Natural killer cell (primary cell): ENCODE data around the gene YAP1. TPM values are rescaled to one million over a fixed set of nuclear protein-coding genes. Genes with fewer than 3 reads are reported as not detected.

Source experiments
- ATAC-seq, 3 donors: fragments of 150-1000 bp in 2 of 3; fragments of 200-7000 bp in 1 of 3; cut with Tn5 transposase; 1 replicate in 1 of 3; 2 replicates in 2 of 3; pipeline ENCODE4 v1.10.0; 2021; ENCODE audit warnings: mild to moderate bottlenecking in 2 of 3, moderate library complexity in 2 of 3
- DNase-seq, 2 donors: peaks; one replicate each; pipeline versions ENCODE4 v3.0.0 to v3.0.0-alpha.2; 2013 to 2021; ENCODE audit warnings: mixed read lengths in 1 of 2
- H3K27ac ChIP-seq: one replicate; pipeline ENCODE4 v1.5.1; 2013; ENCODE audit warnings: mild to moderate bottlenecking, low read length
- H3K27me3 ChIP-seq: one replicate; pipeline ENCODE4 v1.6.1; 2013; ENCODE audit warnings: low read length; ENCODE audit not compliant: control insufficient read depth, insufficient read depth
- H3K36me3 ChIP-seq: one replicate; pipeline ENCODE4 v1.6.1; 2013; ENCODE audit warnings: low read length; ENCODE audit not compliant: control insufficient read depth, insufficient read depth
- H3K4me1 ChIP-seq: one replicate; pipeline ENCODE4 v1.6.1; 2013; ENCODE audit warnings: low read length; ENCODE audit not compliant: control insufficient read depth, insufficient read depth
- H3K4me3 ChIP-seq: one replicate; pipeline ENCODE4 v1.5.1; 2013; ENCODE audit warnings: low read length
- H3K9me3 ChIP-seq: one replicate; pipeline ENCODE4 v1.6.1; 2013; ENCODE audit warnings: low read length; ENCODE audit not compliant: control insufficient read depth, insufficient read depth
- H3K27ac Mint-ChIP-seq, 2 donors: one replicate each; pipeline ENCODE4 v1.8.0; 2022; ENCODE audit warnings: mild to moderate bottlenecking in 2 of 2, mixed read lengths in 2 of 2, moderate library complexity in 1 of 2
- H3K27me3 Mint-ChIP-seq, 2 donors: one replicate each; pipeline ENCODE4 v1.8.0; 2022; ENCODE audit warnings: low read depth in 2 of 2, mixed read lengths in 2 of 2
- H3K36me3 Mint-ChIP-seq: one replicate; pipeline ENCODE4 v1.8.0; 2022; ENCODE audit warnings: mixed read lengths
- H3K4me1 Mint-ChIP-seq, 2 donors: one replicate each; pipeline ENCODE4 v1.8.0; 2022; ENCODE audit warnings: mixed read lengths in 2 of 2
- H3K4me3 Mint-ChIP-seq: one replicate; pipeline ENCODE4 v1.8.0; 2022; ENCODE audit warnings: mild to moderate bottlenecking, moderate library complexity, mixed read lengths
- H3K9me3 Mint-ChIP-seq, 2 donors: one replicate each; pipeline ENCODE4 v1.8.0; 2022; ENCODE audit warnings: mixed read lengths in 2 of 2
- WGBS: methylation state at CpG from one replicate; pipeline ENCODE4 v1.1.7; 2013; ENCODE audit warnings: missing lambda C conversion rate; ENCODE audit not compliant: insufficient coverage; 5-methylcytosine and 5-hydroxymethylcytosine counted together
- intact Hi-C: fragments of 100-400 bp; cut with micrococcal nuclease; formaldehyde crosslinking; loops from one replicate; pipeline ENCODE4 v1.14.2; 2022
- total RNA-seq, 4 donors: library from RNA; stranded (reverse); fragments of 120-200 nt in 1 of 4; gene quantifications; one replicate each; pipeline versions ENCODE4 v1.2.3 to v1.2.4, GENCODE V29; 2013 to 2022
- TF ChIP-seq, protein P1 (sequence below): fragments of 200-600 bp; IDR thresholded peaks from one replicate; pipeline ENCODE4 v1.8.0; 2022; ENCODE audit warnings: antibody characterized with exemption

Gene YAP1
- total RNA-seq, 3 donors from 2014 or later (not counting 1 experiment from before 2014, with no cell fraction given), result not detected

DNA sequence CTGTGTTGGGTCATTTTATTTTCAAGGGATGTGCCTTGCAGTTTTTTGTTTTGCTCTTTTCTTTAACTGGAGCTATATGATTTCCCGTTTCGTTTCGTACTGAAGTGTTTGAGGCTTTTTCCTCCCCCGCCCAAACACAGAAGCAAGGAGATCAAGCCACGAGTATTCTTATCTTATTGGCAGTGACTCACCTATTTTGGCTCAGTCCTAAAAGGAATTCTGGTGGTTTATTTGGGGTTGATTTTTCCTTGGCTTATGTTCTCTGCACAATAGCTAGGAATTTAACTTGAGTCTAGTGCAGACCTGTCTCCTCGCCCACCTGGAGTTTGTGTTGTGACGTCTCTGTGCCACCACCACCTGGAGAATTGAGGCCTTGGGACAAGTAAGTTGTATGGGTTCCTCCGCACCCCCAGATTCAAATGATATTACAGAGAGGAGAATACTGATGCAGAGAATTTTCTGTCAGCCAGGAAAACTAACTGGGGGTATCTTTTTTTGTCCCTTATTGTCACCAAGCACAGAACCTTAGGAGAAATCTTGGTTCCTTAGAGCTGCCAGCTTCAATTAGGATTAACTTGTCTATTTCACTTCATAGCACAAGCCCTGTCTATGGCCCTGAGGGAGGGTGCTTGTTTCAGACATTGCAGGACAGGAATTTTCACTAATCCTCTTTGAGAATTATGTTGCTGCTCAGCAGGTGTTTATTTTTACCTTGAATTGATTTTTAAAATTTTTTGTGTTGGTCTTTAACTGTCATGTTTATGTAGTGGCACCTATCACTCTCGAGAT is 116.6 kb downstream of the YAP1 start:
- ATAC-seq (no peak), DNase-seq (no peak)
- Histone ChIP-seq H3K27ac (no peak overlapping the region), H3K36me3 (no peaks in the 10 kb centered on the region), H3K4me1 (no peaks in the 10 kb centered on the region), H3K27me3 (no peaks in the 10 kb centered on the region), H3K4me3 (no peak overlapping the region), H3K9me3 (no peaks in the 10 kb centered on the region)
- 81% methylated on average over 9 of the region's 9 CpGs for WGBS
- Mint-ChIP-seq H3K27me3 (peaks cover 14 to 24% of the 10 kb centered on the region in 2 donors), H3K36me3 (no peaks in the 10 kb centered on the region), H3K9me3 (no peaks in the 10 kb centered on the region), H3K4me1 (no peaks in the 10 kb centered on the region), H3K4me3 (no peak overlapping the region), H3K27ac (no peak overlapping the region)
- intact Hi-C loops, result no loop called here
- TF ChIP-seq, protein P1, sequence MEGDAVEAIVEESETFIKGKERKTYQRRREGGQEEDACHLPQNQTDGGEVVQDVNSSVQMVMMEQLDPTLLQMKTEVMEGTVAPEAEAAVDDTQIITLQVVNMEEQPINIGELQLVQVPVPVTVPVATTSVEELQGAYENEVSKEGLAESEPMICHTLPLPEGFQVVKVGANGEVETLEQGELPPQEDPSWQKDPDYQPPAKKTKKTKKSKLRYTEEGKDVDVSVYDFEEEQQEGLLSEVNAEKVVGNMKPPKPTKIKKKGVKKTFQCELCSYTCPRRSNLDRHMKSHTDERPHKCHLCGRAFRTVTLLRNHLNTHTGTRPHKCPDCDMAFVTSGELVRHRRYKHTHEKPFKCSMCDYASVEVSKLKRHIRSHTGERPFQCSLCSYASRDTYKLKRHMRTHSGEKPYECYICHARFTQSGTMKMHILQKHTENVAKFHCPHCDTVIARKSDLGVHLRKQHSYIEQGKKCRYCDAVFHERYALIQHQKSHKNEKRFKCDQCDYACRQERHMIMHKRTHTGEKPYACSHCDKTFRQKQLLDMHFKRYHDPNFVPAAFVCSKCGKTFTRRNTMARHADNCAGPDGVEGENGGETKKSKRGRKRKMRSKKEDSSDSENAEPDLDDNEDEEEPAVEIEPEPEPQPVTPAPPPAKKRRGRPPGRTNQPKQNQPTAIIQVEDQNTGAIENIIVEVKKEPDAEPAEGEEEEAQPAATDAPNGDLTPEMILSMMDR, result no peak

DNA sequence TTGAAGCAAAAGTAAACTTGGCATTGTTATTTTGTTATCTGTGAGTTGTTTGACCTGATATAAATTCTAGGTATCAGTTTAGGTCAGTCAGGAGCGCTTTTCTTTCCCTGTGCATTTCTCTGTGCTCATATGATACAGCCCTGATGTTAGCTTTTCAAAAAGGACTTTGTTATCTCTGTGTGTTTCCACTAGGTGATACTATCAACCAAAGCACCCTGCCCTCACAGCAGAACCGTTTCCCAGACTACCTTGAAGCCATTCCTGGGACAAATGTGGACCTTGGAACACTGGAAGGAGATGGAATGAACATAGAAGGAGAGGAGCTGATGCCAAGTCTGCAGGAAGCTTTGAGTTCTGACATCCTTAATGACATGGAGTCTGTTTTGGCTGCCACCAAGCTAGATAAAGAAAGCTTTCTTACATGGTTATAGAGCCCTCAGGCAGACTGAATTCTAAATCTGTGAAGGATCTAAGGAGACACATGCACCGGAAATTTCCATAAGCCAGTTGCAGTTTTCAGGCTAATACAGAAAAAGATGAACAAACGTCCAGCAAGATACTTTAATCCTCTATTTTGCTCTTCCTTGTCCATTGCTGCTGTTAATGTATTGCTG is 119.4 kb downstream of the YAP1 start:
- Histone ChIP-seq H3K27ac (no peak overlapping the region), H3K36me3 (no peaks in the 10 kb centered on the region), H3K27me3 (peaks cover 2% of the 10 kb centered on the region), H3K4me1 (no peaks in the 10 kb centered on the region), H3K4me3 (no peak overlapping the region), H3K9me3 (no peaks in the 10 kb centered on the region)
- TF ChIP-seq, protein P1, result no peak
- intact Hi-C loops, result no loop called here
- WGBS, result 67% methylated on average over 4 of the region's 4 CpGs
- H3K9me3 Mint-ChIP-seq, result no peaks in the 10 kb centered on the region
- no peak overlapping the region for H3K27ac Mint-ChIP-seq
- no peaks in the 10 kb centered on the region for H3K4me1 Mint-ChIP-seq
- H3K36me3 Mint-ChIP-seq, result no peaks in the 10 kb centered on the region
- H3K27me3 Mint-ChIP-seq, result peaks cover 11 to 25% of the 10 kb centered on the region in 2 donors
- DNase-seq (no peak), ATAC-seq (no peak)
- no peak overlapping the region for H3K4me3 Mint-ChIP-seq

- Mint-ChIP-seq H3K9me3 (no peaks in the 10 kb centered on the region), H3K4me1 (no peaks in the 10 kb centered on the region), H3K36me3 (no peaks in the 10 kb centered on the region), H3K27me3 (peaks cover 11 to 25% of the 10 kb centered on the region in 2 donors), H3K4me3 (no peak overlapping the region), H3K27ac (no peak overlapping the region)
- intact Hi-C loops, result no loop called here
- DNase-seq (no peak), ATAC-seq (no peak)
- Histone ChIP-seq H3K4me1 (no peaks in the 10 kb centered on the region), H3K27ac (no peak overlapping the region), H3K9me3 (no peaks in the 10 kb centered on the region), H3K27me3 (peaks cover 2% of the 10 kb centered on the region), H3K4me3 (no peak overlapping the region), H3K36me3 (no peaks in the 10 kb centered on the region)
- TF ChIP-seq, protein P1, result no peak
Observed at GRCh38 chr11:102230186-102230585, 119.9 kb downstream of the YAP1 start.
